ENCODE results near the gene TNNI3.
A peak's percentile ranks its signal among the peaks of the same experiment; 100 is the strongest.

The TNNI3 gene

DNA sequence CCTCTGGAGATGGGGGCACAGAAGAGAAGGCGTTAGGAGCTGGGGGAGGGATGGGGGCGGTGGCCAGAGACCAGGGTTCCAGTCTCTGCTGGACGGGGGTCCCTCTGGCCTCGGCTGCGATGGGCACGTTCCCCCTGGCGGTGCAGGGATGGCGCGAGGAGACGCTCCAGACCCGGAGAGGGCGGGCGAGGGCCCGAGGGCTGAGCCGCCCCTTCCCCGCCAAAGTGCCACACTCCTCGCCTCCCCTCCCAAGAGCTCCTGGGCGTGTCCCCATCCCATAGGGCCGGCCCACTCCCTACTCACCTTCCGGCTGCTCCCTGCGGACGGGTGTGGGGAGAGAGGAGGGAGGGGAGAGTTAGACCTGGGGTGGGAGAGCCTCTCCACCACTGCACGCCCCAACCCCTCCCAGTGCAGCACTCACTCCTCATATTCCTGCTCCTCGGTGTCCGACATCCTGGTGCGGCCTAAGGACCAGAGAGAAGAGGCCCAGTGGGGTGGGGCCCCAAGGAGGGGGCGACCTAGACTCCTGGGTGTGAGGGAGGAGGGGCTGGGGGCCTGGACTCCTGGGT lies 10.7 kb downstream of the TNNI3 start:
- no peak for DNase-seq (ENCODE audit: low read depth)

DNA sequence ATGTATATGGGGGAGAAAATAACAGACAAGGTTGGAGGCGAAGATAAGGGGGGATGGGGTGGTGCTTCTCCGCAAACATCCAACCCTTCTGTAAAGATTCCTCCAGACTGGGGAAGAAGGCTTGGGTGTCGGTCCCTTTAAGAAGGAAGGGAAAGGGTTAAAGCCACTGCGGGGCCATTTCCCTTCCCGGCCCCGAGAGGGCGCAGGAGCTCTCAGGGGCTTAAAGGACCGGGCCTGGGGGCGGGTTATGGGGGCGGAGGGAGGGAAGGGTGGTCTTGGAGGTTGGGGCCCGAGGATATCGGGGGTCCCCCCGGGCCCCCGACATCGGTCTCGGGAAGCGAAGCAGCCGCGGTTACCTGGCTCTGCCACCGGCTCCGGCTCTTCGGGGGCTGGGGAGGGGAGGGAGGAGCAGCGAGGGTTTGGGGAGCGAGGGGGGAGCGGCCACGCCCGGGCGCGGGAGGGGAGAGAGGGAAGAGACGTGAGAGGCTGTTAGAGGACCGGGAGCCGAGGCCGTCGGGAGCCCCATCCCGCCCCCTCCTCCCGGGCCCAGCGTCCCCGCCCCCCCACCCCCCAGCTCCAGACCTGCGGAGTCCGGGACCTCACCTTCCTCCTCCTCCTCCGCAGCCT lies 11.3 kb downstream of the TNNI3 start:
- no peak for DNase-seq (ENCODE audit: low read depth)

DNA sequence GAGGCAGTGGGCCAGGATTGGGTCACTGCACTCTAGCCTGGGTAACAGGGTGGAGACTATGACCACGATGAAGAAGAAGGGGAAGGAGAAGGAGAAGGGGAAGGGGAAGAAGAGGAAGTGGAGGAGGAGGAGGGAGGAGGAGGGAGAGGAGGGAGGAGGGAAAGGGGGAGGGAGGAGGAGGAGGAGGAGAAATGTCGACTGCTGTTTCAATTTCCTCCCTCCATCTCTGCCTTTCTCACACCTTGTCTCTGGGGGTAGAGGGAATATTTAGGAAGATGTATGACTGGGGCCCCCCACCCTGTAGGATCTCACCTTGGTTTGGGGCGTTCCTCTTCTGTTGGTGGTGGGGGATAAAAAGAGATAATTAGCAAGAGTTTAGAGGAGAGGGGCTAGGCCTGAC lies 12.3 kb downstream of the TNNI3 start:
- no peak for DNase-seq (ENCODE audit: low read depth)

- DNase-seq (ENCODE audit: low read depth), result no peak
Observed at GRCh38 chr19:55141696-55142095, 15.8 kb downstream of the TNNI3 start.

- no peak for DNase-seq (ENCODE audit: low read depth)
Observed at GRCh38 chr19:55137915-55138314, 19.6 kb downstream of the TNNI3 start.

DNA sequence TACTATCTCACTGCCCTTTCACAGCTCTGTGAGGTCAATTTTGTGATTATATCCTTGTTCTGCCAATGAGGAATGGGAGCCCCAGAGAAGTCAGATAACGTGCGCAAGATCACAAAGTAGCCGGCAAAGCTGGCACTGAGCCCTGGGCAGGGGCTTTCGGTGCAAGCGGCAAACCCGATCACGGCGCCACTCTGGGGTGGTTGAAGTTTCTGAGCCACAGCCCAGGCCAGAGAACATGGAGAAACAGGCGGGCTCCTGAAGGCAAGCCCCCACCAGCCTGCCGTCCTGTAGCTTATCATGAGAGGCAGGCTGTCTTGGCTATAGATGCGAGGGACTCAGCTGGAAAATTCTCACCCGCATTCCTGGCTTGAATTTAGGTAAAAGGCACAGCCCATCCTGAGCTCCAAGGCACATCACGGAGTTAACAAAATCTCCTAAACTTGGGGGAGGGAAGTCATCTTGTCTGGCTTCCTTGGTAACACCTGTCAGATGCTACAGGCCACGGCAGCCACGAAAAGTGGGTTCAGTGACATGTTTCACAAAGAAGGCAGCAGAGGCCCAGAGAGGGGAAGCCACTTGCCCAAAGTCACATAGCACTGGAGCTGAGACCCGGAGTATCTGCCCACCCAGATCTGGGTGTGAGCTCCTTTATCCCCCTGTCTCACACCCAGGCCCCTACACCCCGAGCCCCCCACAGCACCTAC lies 21.0 kb downstream of the TNNI3 start:
- no peak for DNase-seq (ENCODE audit: low read depth)

GRCh38 chr19:55134736-55135135 lies 22.8 kb downstream of the TNNI3 start:
- DNase-seq (ENCODE audit: low read depth), result no peak

DNA sequence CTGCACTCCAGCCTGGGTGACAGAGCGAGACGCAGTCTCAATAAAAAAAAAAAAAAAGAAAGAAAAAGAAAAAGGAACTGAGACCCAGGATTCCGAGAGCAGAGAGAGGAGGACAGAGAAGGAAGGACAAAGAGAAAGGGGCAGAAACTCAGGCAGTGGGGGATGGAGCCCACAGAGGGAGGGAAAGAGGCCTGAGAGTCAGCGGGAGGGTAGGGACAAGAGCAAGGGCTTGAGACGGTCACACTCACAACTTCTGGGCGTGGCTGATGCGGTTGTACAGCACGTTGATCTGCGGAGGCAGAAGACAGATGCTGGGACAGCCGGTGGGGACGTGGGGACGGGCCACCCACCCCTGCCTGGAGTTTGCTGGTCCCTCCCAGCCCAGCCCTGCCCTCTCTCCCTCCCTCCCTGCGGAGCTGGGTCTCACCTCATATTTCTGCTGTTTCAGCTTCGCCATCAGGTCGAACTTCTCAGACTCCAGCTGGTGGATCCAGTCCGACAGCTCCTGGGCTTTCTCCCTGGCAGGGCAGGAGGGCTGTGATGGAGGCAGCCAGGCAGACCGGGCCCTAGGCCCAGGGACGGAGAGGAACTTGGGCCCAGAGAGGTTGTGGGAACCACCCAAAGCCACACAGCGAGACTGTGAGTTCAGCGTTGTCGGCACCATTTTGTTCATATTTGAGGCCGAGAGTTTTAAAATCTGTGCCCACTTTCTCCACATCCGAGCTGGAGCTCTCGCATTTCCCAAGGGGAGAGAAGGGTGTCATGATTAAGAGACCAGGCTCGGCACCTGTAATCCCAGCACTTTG lies 23.7 kb downstream of the TNNI3 start:
- no peak for DNase-seq (ENCODE audit: low read depth)

DNA sequence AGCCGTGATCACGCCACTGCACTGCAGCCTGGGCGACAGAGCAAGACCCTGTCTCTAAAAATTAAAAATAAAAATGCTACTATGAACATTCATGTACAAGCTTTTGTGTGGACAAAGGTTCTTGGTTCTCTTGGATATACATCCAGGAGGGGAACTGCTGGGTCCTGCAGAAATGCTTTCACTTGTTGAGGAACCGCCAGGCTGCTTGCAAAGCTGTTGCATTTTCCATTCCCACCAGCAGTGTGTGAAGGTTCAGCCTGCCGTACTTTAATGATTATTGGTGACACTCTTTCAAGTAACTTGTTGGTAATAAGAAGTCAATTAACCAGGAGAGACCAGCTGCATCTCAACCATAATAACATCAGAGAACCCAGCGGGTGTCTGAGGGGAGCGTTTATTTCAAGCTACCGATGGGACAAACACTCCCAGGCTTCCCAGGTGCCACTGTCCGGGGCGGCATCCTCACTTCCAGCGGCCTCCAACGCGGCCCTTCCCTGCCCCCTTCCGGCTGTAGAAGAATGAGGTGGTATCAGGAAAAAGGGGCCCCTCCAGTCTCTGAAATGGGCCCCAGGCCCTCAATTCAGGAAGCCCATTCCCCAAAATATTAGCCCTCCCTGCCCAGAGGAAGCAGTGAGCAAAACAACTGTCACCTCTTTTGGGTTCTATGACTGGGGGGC lies 24.9 kb downstream of the TNNI3 start:
- DNase-seq (ENCODE audit: low read depth), result no peak

DNA sequence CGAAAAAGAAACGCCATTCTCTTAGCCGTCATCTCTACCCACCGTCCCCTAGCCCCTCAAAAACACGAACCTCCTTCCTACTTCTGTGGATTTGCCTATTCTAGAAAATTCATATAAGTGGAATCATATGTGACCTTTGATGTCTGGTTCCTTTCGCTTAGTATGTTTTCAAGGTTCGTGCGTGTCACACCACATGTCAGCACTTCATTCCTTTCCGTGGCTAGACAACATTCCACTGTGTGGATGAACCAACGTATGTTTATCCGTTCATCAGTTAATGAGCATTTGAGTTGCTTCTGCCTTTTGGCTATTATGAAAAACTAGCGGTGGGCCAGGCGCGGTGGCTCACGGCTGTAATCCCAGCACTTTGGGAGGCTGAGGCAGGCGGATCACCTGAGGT lies 26.1 kb downstream of the TNNI3 start:
- no peak for DNase-seq (ENCODE audit: low read depth)

- no peak for DNase-seq (ENCODE audit: low read depth)
Observed at GRCh38 chr19:55119053-55119452, 38.5 kb downstream of the TNNI3 start.

- no peak for DNase-seq (ENCODE audit: low read depth)
Observed at GRCh38 chr19:55118401-55118991, 39.0 kb downstream of the TNNI3 start.

DNA sequence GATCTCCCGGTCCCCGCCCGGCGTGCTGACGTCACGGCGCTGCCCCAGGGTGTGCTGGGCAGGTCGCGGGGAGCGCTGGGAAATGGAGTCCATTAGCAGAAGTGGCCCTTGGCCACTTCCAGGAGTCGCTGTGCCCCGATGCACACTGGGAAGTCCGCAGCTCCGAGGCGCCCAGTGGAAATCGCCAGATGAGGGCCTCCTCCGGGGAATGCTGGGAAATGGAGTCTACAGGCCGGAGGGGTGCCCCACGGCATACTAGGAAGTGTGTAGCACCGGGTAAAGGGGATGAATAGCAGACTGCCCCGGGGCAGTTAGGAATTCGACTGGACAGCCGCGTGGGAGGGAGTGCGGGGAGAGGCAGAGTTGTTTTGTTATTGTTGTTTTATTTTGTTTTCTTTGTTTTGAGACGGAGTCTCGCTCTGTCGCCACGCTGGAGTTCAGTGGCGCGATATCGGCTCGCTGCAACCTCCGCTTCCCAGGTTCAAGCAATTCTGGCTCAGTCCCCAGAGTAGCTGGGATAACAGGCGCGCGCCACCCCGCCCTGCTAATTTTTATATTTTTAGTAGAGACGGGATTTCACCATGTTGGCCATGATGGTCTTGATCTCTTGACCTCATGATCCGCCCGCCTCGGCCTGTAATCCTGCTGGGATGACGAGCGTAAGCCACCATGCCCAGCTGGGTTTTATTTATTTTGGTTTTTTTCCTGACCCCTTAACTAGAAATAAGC lies 39.7 kb downstream of the TNNI3 start:
- peak; percentile 98 for DNase-seq (ENCODE audit: low read depth)

GRCh38 chr19:55116859-55117662 lies 40.5 kb downstream of the TNNI3 start, which contains the start of gene PPP1R12C:
TSS of gene PPP1R12C (minus strand) at chr19:55117637. CDS start at chr19:55117543, 94 bp downstream.
- DNase-seq (ENCODE audit: low read depth), result no peak

- DNase-seq (ENCODE audit: low read depth), result peak; percentile 34
Observed at GRCh38 chr19:55116232-55116858, 41.2 kb downstream of the TNNI3 start.

- DNase-seq (ENCODE audit: low read depth), result no peak
Observed at GRCh38 chr19:55115446-55116065, 42.0 kb downstream of the TNNI3 start.

- DNase-seq (ENCODE audit: low read depth), result no peak
Observed at GRCh38 chr19:55114566-55115145, 42.9 kb downstream of the TNNI3 start.

DNA sequence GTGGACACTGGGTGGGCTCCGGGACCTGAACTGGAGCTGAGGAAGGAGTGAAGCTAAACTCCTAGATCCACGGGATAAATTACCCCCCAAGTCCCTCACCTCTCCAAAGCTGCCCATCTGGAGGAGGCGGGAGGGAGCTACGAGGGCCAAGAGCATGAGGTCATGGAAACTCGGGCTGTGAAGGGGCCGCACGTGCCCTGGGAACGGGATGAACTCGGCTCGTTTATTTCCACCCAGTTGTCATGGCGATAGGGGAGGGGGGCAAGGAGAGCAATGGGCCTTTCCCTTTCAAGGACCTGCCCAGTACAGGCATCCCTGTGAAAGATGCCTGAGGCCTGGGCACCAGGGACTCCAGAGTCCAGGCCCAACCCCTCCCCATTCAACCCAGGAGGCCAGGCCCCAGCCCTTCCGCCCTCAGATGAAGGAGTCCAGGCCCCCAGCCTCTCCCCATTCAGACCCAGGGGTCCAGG lies 43.9 kb downstream of the TNNI3 start:
- DNase-seq (ENCODE audit: low read depth), result no peak
